Activated effector memory CD4-positive, alpha-beta T cell treated with Interleukin-2 at 50 U/mL for 16 hours (primary cell): ENCODE measurements around the gene KCNH5.

Experiments
- DNase-seq: peaks from one replicate; pipeline ENCODE4 v3.0.0-alpha.2; 2020

Gene KCNH5

DNA sequence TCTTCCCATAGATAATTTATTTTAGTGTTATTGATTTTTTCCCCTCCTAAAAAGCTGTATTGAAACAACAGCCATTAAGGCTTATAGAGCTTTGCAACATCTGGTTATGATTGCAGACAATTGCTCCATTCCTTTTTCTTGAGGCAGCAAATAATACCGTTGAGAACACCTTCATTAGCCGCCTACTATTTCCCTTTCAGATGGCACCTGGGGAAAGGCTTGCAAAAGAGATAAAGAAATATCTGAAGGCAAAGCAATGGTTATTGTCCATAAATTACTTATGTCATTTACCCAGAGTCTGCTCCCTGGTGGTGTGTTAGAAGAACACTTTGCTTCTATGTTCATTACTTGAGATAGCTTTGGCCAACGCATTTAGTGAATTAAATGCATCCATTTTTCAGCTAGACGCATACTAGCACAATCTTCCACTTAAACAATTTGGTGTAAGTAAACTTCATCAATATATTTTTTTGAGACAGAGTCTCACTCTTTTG is 377.8 kb downstream of the KCNH5 start:
- no peak for DNase-seq

DNA sequence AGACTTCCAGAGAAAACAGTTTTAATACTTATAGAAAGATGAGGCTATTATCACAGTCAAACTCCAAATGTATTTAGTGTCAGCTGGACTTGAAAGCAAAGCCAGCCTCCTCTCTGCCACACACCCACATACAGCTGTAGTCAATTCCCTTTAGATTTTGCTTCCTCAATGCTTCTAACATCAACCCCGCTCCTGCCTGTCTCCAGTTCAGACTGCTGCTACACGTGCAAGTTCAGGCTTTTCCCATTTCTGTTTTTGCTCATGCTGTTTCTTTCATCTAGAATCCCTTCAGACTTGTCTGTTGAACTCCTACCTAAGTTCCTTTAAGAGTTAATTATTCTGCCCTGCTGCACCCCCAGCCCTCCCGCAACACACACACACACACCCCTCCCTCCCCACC is 380.0 kb downstream of the KCNH5 start:
- no peak for DNase-seq

DNA sequence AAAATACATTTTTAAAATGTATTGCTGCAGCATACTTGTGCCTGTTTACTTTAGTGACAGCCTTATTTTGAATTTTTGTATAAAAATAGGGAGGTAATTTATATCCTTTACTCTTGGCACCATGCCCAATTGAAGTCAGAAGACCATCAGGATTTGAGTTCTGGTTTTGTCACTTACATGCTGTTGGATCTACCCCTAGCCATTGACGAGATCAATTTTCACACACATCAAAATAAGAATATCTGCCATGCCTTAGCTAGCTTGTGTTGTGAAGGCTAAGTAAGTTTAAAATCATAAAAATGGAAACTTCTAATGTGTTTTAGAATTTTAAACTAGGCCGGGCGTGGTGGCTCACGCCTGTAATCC is 381.8 kb downstream of the KCNH5 start:
- DNase-seq, result no peak

DNA sequence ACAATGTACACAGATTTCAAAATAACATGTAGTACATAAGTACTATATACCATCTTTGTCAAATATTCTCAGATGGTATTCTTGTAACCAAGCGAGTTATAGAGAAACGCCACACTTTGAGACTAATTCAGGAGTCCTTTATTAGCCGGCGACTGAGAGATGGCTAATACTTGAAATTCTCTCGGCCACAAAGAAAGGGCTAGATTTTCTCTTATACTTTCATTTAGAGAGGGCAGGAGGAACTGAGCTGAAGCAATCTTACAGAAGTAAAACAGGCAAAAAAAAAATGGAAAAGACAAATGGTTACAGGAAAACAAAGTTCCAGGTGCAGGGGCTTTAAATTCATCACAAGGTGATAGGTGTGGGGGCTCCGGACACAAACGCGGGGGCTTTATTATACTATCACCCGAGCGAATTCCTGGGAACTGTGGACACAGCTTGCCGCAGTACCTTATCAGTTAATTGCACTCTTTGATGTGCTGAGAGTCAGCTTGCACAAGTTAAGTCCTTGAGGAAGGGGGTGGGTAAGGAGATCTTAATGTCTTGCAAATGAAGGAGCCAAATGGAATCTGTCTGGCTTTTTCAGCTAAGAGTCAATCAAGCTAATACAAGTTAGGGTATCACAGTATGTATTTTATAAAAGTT is 382.3 kb downstream of the KCNH5 start:
- DNase-seq, result no peak

DNA sequence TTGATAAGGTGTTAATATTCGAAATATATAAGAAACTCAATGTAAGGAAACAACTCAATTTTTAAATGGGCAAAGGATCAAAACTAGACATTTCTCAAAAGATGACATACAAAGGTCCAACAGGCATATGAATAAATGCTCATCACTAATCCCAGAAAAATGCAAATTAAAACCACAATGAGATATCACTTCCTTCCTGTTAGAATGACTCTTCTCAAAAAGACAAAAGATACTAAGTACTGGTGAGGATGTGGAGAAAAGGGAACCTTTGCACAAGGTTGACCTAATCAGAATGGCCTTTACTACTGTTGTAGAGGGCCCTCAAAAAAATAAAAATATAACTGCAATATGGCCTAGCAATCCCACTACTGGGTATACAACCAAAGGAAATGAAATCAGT is 383.4 kb downstream of the KCNH5 start:
- DNase-seq, result no peak

DNA sequence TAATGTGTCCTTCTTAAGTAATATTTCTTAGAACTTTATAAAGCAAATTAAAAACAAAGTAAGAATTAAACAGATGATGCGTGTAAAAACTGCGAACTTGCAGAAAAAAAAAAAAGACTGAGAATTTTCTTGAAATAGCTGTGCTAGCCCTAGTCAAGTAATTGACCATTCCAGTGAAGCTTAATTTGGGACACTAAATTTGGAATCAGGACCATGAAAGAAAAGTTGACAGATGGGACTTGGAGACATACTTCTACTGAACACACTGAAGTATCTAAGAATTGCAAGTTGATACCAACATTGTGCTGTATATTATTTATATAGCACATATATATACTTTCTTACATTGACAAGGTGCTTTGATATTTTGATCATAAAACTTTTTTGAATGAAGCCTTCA is 386.6 kb downstream of the KCNH5 start:
- no peak for DNase-seq

DNA sequence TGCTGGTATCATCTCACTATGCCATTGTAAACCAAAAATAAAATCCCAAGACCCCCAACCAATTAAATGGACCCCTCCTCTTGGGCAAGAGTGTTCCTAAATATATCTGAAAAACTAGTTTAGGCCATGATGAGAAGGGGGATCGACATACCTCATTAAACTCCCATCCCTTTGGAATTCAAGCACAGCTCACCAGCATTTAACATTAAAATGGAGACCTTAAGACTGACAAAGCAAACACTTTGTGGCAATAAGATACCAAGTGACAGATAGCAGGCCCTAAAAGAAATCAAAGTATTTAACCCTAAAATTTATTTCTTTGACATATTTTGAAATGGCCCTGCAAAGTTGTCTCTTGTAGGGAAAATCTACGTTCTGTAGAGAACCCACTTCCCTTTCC is 387.9 kb downstream of the KCNH5 start:
- no peak for DNase-seq

DNA sequence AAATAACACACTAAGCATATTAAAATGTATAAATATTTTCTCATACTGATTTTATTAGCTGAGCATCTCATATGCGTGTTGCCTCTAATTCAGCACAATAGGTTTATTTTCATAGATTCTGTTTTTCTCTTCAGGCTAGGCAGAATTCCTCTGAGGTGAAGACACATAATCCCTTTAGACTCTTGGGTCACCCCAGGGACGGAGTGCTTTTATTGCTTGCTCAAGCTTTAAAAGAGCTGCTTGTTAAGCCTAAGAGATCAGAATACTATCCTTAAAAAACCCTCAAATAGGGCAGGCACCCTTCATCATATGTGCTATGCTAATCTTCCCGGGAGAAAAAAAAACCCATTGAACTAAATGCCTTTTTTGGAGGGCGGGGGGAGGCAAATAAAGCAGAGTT is 390.1 kb downstream of the KCNH5 start:
- no peak for DNase-seq

DNA sequence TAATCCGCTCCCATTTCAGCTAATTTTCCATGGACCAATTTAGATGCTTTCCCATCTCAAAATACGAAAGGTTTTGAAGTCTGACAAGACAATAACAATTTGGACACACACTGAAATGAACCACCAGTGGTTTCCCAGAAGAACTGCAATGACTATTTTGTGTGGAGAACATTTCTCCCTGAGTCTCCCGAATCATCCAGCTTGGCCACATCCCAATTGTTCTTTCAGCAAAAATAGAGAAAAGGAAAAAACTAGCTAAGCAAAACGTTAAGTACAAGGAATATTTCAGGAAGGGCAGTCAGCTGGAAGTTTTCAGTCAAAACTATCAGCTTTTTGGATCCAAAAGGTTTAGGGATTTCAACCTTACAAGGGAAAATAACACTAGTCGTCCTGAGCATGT is 390.6 kb downstream of the KCNH5 start:
- DNase-seq, result no peak
